Liver (tissue), 9 donors: ENCODE results near the gene CMC2. TPM values are rescaled to one million over a fixed set of nuclear protein-coding genes. Genes with fewer than 3 reads are reported as not detected.

ENCODE experiments used
- DNase-seq: peaks from one replicate; pipeline ENCODE4 v3.0.0-alpha.2; 2017; ENCODE audit warnings: low spot score
- H3K27ac ChIP-seq, 2 donors: one replicate each; pipeline ENCODE4 v1.7.0; 2013; ENCODE audit warnings: inconsistent platforms in 2 of 2, low read length in 2 of 2, control low read depth in 1 of 2, low read depth in 1 of 2, mild to moderate bottlenecking in 1 of 2
- H3K27me3 ChIP-seq, 4 donors: one replicate each; pipeline versions ENCODE4 v1.6.1 to v1.7.0; 2013; ENCODE audit warnings: low read length in 3 of 4, inconsistent platforms in 1 of 4, mild to moderate bottlenecking in 1 of 4, moderate library complexity in 1 of 4; ENCODE audit not compliant: control insufficient read depth in 4 of 4, insufficient read depth in 4 of 4
- H3K36me3 ChIP-seq, 4 donors: one replicate each; pipeline versions ENCODE4 v1.6.1 to v1.7.0; 2013; ENCODE audit warnings: low read length in 3 of 4, mild to moderate bottlenecking in 3 of 4, low read depth in 1 of 4, moderate library complexity in 1 of 4; ENCODE audit not compliant: control insufficient read depth in 4 of 4, insufficient read depth in 3 of 4
- H3K4me1 ChIP-seq, 4 donors: one replicate each; pipeline versions ENCODE4 v1.6.1 to v1.7.0; 2013; ENCODE audit warnings: low read length in 3 of 4, mild to moderate bottlenecking in 3 of 4, moderate library complexity in 1 of 4; ENCODE audit not compliant: control insufficient read depth in 4 of 4, insufficient read depth in 4 of 4
- H3K4me3 ChIP-seq, 3 donors: one replicate each; pipeline versions ENCODE4 v1.6.1 to v1.7.0; 2013; ENCODE audit warnings: low read length in 3 of 3, control low read depth in 1 of 3, low read depth in 1 of 3, mild to moderate bottlenecking in 1 of 3
- H3K9ac ChIP-seq, 2 donors: one replicate each; pipeline ENCODE4 v1.7.0; 2013; ENCODE audit warnings: low read length in 2 of 2, mild to moderate bottlenecking in 2 of 2, moderate library complexity in 2 of 2, control low read depth in 1 of 2, low read depth in 1 of 2
- H3K9me3 ChIP-seq, 4 donors: one replicate each; pipeline versions ENCODE4 v1.6.1 to v1.7.0; 2013; ENCODE audit warnings: low read length in 3 of 4; ENCODE audit not compliant: control insufficient read depth in 4 of 4
- EGR1 ChIP-seq, 2 donors: IDR thresholded peaks; 2 replicates each; pipeline ENCODE4 v1.6.1; 2016 to 2018; ENCODE audit warnings: antibody characterized with exemption in 2 of 2, low read depth in 2 of 2
- FOXA1 ChIP-seq: IDR thresholded peaks from 2 replicates; pipeline ENCODE4 v1.6.1; 2016; ENCODE audit warnings: antibody characterized with exemption
- FOXA2 ChIP-seq: IDR thresholded peaks from 2 replicates; pipeline ENCODE4 v1.6.1; 2016; ENCODE audit warnings: antibody characterized with exemption
- HNF4A ChIP-seq, 2 donors: conservative IDR thresholded peaks; 2 replicates each; pipeline ENCODE4 v1.6.1; 2016; ENCODE audit warnings: antibody characterized with exemption in 2 of 2, mild to moderate bottlenecking in 2 of 2
- HNF4G ChIP-seq: IDR thresholded peaks from 2 replicates; pipeline ENCODE4 v1.6.1; 2016; ENCODE audit warnings: antibody characterized with exemption
- JUND ChIP-seq, 2 donors: IDR thresholded peaks; 2 replicates each; pipeline ENCODE4 v1.6.1; 2016; ENCODE audit warnings: antibody characterized with exemption in 2 of 2
- NR2F2 ChIP-seq: IDR thresholded peaks from 2 replicates; pipeline ENCODE4 v1.6.1; 2016; ENCODE audit warnings: antibody characterized with exemption
- RAD21 ChIP-seq, 2 donors: IDR thresholded peaks; 2 replicates each; pipeline ENCODE4 v1.6.1; 2016; ENCODE audit warnings: antibody characterized with exemption in 2 of 2, mild to moderate bottlenecking in 2 of 2
- RXRA ChIP-seq, 2 donors: IDR thresholded peaks; 2 replicates each; pipeline ENCODE4 v1.6.1; 2017 to 2018; ENCODE audit warnings: antibody characterized with exemption in 2 of 2, mild to moderate bottlenecking in 1 of 2
- SP1 ChIP-seq: IDR thresholded peaks from 2 replicates; pipeline ENCODE4 v1.6.1; 2018; ENCODE audit warnings: antibody characterized with exemption, mild to moderate bottlenecking
- ZBTB33 ChIP-seq: IDR thresholded peaks from 2 replicates; pipeline ENCODE4 v1.6.1; 2016; ENCODE audit warnings: antibody characterized with exemption
- WGBS: extraction: QIAGEN DNeasy Blood & Tissue Kit; methylation state at CpG from one replicate; pipeline ENCODE4 v1.1.7; 2013; 5-methylcytosine and 5-hydroxymethylcytosine counted together
- polyA plus RNA-seq, 2 donors: library from polyadenylated mRNA; stranded (reverse) in 1 of 2; unstranded in 1 of 2; fragments of 200-250 nt in 1 of 2; fragments of >200 nt in 1 of 2; fragmentation: Nextera tagmentation in 1 of 2; extraction: Ambion mirVana in 1 of 2; gene quantifications; one replicate each; pipeline versions ENCODE4 v1.2.1 to v1.2.3, GENCODE V29; 2013 to 2015
- total RNA-seq, 2 donors: library from RNA; depleted of rRNA; stranded (reverse); fragments of >200 nt; gene quantifications; one replicate each; pipeline ENCODE4 v1.2.3, GENCODE V29; 2014
- TF ChIP-seq, protein P1 (sequence below): fragments of 150-350 bp; IDR thresholded peaks from 2 replicates; pipeline ENCODE4 v1.5.1; 2017; ENCODE audit warnings: improper control_type of control experiment, low read depth, low read length; ENCODE audit not compliant: missing input control
- TF ChIP-seq, protein P2 (sequence below): IDR thresholded peaks from 2 replicates; pipeline ENCODE4 v1.6.1; 2016; ENCODE audit warnings: antibody characterized with exemption, mild to moderate bottlenecking
- TF ChIP-seq, protein P3 (sequence below): IDR thresholded peaks from 2 replicates; pipeline ENCODE4 v1.6.1; 2016; ENCODE audit warnings: antibody characterized with exemption
- TF ChIP-seq, protein P4 (sequence below): IDR thresholded peaks from 2 replicates; pipeline ENCODE4 v1.6.1; 2016; ENCODE audit warnings: antibody characterized with exemption
- donor health status: healthy.
- donor health status: healthy.
- donor health status: healthy.
- donor health status: healthy.
- donor health status: healthy.

The CMC2 gene
- total and polyA plus RNA-seq, 4 donors, result 26.2 to 98.4 (median 42.5) TPM

DNA sequence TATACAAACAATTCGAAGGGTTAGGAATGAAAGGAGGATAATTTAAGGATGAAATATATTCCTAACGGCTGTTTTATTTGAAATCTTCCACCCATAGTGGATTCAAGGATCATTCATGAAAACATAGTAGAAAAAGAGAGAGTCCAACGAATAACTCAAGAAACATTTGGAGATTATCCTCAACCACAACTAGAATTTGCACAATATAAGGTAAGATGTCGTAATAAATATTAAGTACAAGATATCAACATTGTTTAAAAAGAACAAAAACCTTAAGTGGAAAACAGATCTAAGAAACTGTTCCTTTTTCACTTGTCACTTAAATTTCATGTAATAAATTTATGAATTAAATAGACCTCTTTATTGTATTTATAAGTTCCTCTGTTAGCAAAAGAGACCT is 19.7 kb upstream of the CMC2 start:
- Histone ChIP-seq H3K4me3 (no peak overlapping the region), H3K9me3 (no peaks in the 10 kb centered on the region), H3K36me3 (peaks cover 1 to 30% (median 17%) of the 10 kb centered on the region in 4 donors), H3K27ac (no peak overlapping the region), H3K27me3 (no peaks in the 10 kb centered on the region), H3K9ac (no peak overlapping the region), H3K4me1 (no peaks in the 10 kb centered on the region)
- 97% methylated on average over 4 of the region's 4 CpGs for WGBS
- no peak for DNase-seq
- TF ChIP-seq FOXA1, result no peak
- TF ChIP-seq, protein P1, sequence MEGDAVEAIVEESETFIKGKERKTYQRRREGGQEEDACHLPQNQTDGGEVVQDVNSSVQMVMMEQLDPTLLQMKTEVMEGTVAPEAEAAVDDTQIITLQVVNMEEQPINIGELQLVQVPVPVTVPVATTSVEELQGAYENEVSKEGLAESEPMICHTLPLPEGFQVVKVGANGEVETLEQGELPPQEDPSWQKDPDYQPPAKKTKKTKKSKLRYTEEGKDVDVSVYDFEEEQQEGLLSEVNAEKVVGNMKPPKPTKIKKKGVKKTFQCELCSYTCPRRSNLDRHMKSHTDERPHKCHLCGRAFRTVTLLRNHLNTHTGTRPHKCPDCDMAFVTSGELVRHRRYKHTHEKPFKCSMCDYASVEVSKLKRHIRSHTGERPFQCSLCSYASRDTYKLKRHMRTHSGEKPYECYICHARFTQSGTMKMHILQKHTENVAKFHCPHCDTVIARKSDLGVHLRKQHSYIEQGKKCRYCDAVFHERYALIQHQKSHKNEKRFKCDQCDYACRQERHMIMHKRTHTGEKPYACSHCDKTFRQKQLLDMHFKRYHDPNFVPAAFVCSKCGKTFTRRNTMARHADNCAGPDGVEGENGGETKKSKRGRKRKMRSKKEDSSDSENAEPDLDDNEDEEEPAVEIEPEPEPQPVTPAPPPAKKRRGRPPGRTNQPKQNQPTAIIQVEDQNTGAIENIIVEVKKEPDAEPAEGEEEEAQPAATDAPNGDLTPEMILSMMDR, result no peak
- TF ChIP-seq, protein P2, sequence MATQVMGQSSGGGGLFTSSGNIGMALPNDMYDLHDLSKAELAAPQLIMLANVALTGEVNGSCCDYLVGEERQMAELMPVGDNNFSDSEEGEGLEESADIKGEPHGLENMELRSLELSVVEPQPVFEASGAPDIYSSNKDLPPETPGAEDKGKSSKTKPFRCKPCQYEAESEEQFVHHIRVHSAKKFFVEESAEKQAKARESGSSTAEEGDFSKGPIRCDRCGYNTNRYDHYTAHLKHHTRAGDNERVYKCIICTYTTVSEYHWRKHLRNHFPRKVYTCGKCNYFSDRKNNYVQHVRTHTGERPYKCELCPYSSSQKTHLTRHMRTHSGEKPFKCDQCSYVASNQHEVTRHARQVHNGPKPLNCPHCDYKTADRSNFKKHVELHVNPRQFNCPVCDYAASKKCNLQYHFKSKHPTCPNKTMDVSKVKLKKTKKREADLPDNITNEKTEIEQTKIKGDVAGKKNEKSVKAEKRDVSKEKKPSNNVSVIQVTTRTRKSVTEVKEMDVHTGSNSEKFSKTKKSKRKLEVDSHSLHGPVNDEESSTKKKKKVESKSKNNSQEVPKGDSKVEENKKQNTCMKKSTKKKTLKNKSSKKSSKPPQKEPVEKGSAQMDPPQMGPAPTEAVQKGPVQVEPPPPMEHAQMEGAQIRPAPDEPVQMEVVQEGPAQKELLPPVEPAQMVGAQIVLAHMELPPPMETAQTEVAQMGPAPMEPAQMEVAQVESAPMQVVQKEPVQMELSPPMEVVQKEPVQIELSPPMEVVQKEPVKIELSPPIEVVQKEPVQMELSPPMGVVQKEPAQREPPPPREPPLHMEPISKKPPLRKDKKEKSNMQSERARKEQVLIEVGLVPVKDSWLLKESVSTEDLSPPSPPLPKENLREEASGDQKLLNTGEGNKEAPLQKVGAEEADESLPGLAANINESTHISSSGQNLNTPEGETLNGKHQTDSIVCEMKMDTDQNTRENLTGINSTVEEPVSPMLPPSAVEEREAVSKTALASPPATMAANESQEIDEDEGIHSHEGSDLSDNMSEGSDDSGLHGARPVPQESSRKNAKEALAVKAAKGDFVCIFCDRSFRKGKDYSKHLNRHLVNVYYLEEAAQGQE, result no peak
- TF ChIP-seq NR2F2, result no peak
- TF ChIP-seq, protein P3, sequence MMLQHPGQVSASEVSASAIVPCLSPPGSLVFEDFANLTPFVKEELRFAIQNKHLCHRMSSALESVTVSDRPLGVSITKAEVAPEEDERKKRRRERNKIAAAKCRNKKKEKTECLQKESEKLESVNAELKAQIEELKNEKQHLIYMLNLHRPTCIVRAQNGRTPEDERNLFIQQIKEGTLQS, result no peak

DNA sequence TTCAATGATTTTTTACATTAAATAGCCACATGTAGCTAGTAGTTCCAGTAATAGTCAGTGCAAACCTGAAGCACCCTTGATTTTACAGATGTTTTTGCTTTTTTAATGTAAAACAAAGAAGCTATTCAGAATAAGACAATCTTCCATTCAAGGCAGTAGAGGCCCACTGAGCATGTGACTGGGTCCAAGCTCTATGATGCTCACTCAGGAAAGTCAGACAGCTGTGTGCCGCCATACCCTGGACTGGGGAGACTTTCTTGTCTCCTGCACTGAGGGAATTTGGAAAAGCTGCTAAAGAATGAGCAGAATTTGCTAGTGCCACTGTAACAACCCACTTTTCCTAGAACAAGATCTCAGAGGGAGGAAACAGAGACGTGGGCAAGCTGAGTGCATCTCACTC is 11.8 kb upstream of the CMC2 start:
- Histone ChIP-seq H3K27me3 (no peaks in the 10 kb centered on the region), H3K27ac (no peak overlapping the region), H3K36me3 (peaks cover 6 to 62% (median 37%) of the 10 kb centered on the region in 4 donors), H3K9me3 (no peaks in the 10 kb centered on the region), H3K4me3 (no peak overlapping the region), H3K4me1 (no peaks in the 10 kb centered on the region), H3K9ac (no peak overlapping the region)
- 96% methylated on average over 2 of the region's 2 CpGs for WGBS
- DNase-seq, result no peak
- no peak for TF ChIP-seq EGR1 (IDR thresholded peaks at IDR 0.05; ENCODE audit: low read depth in 2 of 2)
- TF ChIP-seq FOXA2, result no peak
- TF ChIP-seq, protein P3, result no peak
- TF ChIP-seq NR2F2, result no peak
- TF ChIP-seq, protein P1, result no peak
- no peak for TF ChIP-seq JUND (IDR thresholded peaks at IDR 0.05)
- TF ChIP-seq HNF4A (conservative IDR thresholded peaks at IDR 0.05), result no peak
- TF ChIP-seq, protein P4, sequence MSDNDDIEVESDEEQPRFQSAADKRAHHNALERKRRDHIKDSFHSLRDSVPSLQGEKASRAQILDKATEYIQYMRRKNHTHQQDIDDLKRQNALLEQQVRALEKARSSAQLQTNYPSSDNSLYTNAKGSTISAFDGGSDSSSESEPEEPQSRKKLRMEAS, result no peak
- no peak for TF ChIP-seq HNF4G
- TF ChIP-seq SP1, result no peak
- TF ChIP-seq, protein P2, result no peak
- no peak for TF ChIP-seq RAD21 (IDR thresholded peaks at IDR 0.05)
- TF ChIP-seq RXRA (IDR thresholded peaks at IDR 0.05), result no peak
- no peak for TF ChIP-seq ZBTB33
